ENCODE results near the gene LPP. TPM values are rescaled to one million over a fixed set of nuclear protein-coding genes. Genes with fewer than 3 reads are reported as not detected.

LPP gene
- polyA plus RNA-seq, 3 donors from 2014 or later, result 6.5 to 33.5 (median 11.3) TPM

- no peak overlapping the region for H3K27ac Mint-ChIP-seq
- H3K27me3 Mint-ChIP-seq (ENCODE audit: low read depth in 3 of 3), result peaks cover 0 to 5% (median 0%) of the 10 kb centered on the region in 3 donors
- H3K4me1 Mint-ChIP-seq, result peaks cover 2 to 20% of the 10 kb centered on the region in 2 donors
- no peak overlapping the region for H3K4me3 Mint-ChIP-seq
- DNase-seq, result no peak
- no peaks in the 10 kb centered on the region for H3K9me3 Mint-ChIP-seq
- peaks cover 3% of the 10 kb centered on the region in 3 donors for H3K36me3 Mint-ChIP-seq
These were observed 690.1 kb downstream of the LPP start for GRCh38 chr3:188844096-188844495.

GRCh38 chr3:188845514-188845913, 691.6 kb downstream of the LPP start:
- Mint-ChIP-seq H3K4me1 (peaks cover 2 to 20% of the 10 kb centered on the region in 2 donors), H3K4me3 (no peak overlapping the region), H3K27ac (no peak overlapping the region), H3K27me3 (ENCODE audit: low read depth in 3 of 3) (peaks cover 0 to 3% (median 0%) of the 10 kb centered on the region in 3 donors), H3K36me3 (no peaks in the 10 kb centered on the region), H3K9me3 (no peaks in the 10 kb centered on the region)
- no peak for DNase-seq

GRCh38 chr3:188848947-188849346, 695.0 kb downstream of the LPP start:
- Mint-ChIP-seq H3K36me3 (peaks cover 0 to 4% (median 0%) of the 10 kb centered on the region in 3 donors), H3K9me3 (no peaks in the 10 kb centered on the region), H3K27ac (no peak overlapping the region), H3K4me1 (peaks cover 2 to 16% of the 10 kb centered on the region in 2 donors), H3K4me3 (no peak overlapping the region), H3K27me3 (ENCODE audit: low read depth in 3 of 3) (peaks cover 0 to 7% (median 2%) of the 10 kb centered on the region in 3 donors)
- no peak for DNase-seq

- H3K27ac Mint-ChIP-seq, result no peak overlapping the region
- peaks cover 0 to 6% (median 2%) of the 10 kb centered on the region in 3 donors for H3K27me3 Mint-ChIP-seq (ENCODE audit: low read depth in 3 of 3)
- H3K4me1 Mint-ChIP-seq, result no peaks in the 10 kb centered on the region
- H3K9me3 Mint-ChIP-seq, result no peaks in the 10 kb centered on the region
- DNase-seq, result no peak
- H3K36me3 Mint-ChIP-seq, result peaks cover 0 to 4% (median 0%) of the 10 kb centered on the region in 3 donors
- no peak overlapping the region for H3K4me3 Mint-ChIP-seq
These were observed 700.2 kb downstream of the LPP start for GRCh38 chr3:188853856-188854771.

GRCh38 chr3:188854772-188855149, 700.8 kb downstream of the LPP start:
- Mint-ChIP-seq H3K9me3 (no peaks in the 10 kb centered on the region), H3K4me1 (no peaks in the 10 kb centered on the region), H3K27me3 (ENCODE audit: low read depth in 3 of 3) (peaks cover 0 to 6% (median 2%) of the 10 kb centered on the region in 3 donors), H3K36me3 (peaks cover 0 to 4% (median 0%) of the 10 kb centered on the region in 3 donors), H3K4me3 (no peak overlapping the region), H3K27ac (no peak overlapping the region)
- no peak for DNase-seq

- no peak overlapping the region for H3K4me3 Mint-ChIP-seq
- no peaks in the 10 kb centered on the region for H3K4me1 Mint-ChIP-seq
- H3K9me3 Mint-ChIP-seq, result no peaks in the 10 kb centered on the region
- H3K36me3 Mint-ChIP-seq, result peaks cover 0 to 4% (median 0%) of the 10 kb centered on the region in 3 donors
- DNase-seq, result no peak
- H3K27me3 Mint-ChIP-seq (ENCODE audit: low read depth in 3 of 3), result peaks cover 0 to 6% (median 2%) of the 10 kb centered on the region in 3 donors
- H3K27ac Mint-ChIP-seq, result no peak overlapping the region
These were observed 701.7 kb downstream of the LPP start for GRCh38 chr3:188855675-188856074.

- Mint-ChIP-seq H3K27ac (no peak overlapping the region), H3K9me3 (no peaks in the 10 kb centered on the region), H3K4me3 (no peak overlapping the region), H3K4me1 (peaks cover 0 to 6% of the 10 kb centered on the region in 2 donors), H3K36me3 (no peaks in the 10 kb centered on the region), H3K27me3 (ENCODE audit: low read depth in 3 of 3) (peaks cover 0 to 1% (median 0%) of the 10 kb centered on the region in 3 donors)
- no peak for DNase-seq
These were observed 706.2 kb downstream of the LPP start for GRCh38 chr3:188860147-188860546.

- DNase-seq, result no peak
- no peaks in the 10 kb centered on the region for H3K27me3 Mint-ChIP-seq (ENCODE audit: low read depth in 3 of 3)
- H3K4me1 Mint-ChIP-seq, result peaks cover 0 to 6% of the 10 kb centered on the region in 2 donors
- no peak overlapping the region for H3K27ac Mint-ChIP-seq
- peaks cover 4 to 11% (median 11%) of the 10 kb centered on the region in 3 donors for H3K36me3 Mint-ChIP-seq
- no peaks in the 10 kb centered on the region for H3K9me3 Mint-ChIP-seq
- no peak overlapping the region for H3K4me3 Mint-ChIP-seq
These were observed 708.1 kb downstream of the LPP start for GRCh38 chr3:188861842-188862744.

GRCh38 chr3:188863999-188864406, 710.0 kb downstream of the LPP start:
- H3K27ac Mint-ChIP-seq, result no peak overlapping the region
- no peaks in the 10 kb centered on the region for H3K27me3 Mint-ChIP-seq (ENCODE audit: low read depth in 3 of 3)
- no peak for DNase-seq
- H3K9me3 Mint-ChIP-seq, result no peaks in the 10 kb centered on the region
- peaks cover 9 to 26% (median 11%) of the 10 kb centered on the region in 3 donors for H3K36me3 Mint-ChIP-seq
- peaks cover 0 to 6% of the 10 kb centered on the region in 2 donors for H3K4me1 Mint-ChIP-seq
- H3K4me3 Mint-ChIP-seq, result no peak overlapping the region

GRCh38 chr3:188867691-188868265, 713.8 kb downstream of the LPP start:
- no peaks in the 10 kb centered on the region for H3K27me3 Mint-ChIP-seq (ENCODE audit: low read depth in 3 of 3)
- H3K9me3 Mint-ChIP-seq, result no peaks in the 10 kb centered on the region
- no peak for DNase-seq
- H3K27ac Mint-ChIP-seq, result no peak overlapping the region
- no peaks in the 10 kb centered on the region for H3K4me1 Mint-ChIP-seq
- H3K4me3 Mint-ChIP-seq, result no peak overlapping the region
- peaks cover 9 to 36% (median 11%) of the 10 kb centered on the region in 3 donors for H3K36me3 Mint-ChIP-seq

- Mint-ChIP-seq H3K4me3 (no peak overlapping the region), H3K4me1 (no peaks in the 10 kb centered on the region), H3K27ac (peak overlapping the region in 1 of 6 donors; percentile 3), H3K27me3 (ENCODE audit: low read depth in 3 of 3) (no peaks in the 10 kb centered on the region), H3K36me3 (peaks cover 13 to 45% (median 21%) of the 10 kb centered on the region in 3 donors), H3K9me3 (no peaks in the 10 kb centered on the region)
- no peak for DNase-seq
These were observed 714.8 kb downstream of the LPP start for GRCh38 chr3:188868803-188869202.

GRCh38 chr3:188869628-188870027, 715.7 kb downstream of the LPP start:
- peaks cover 18 to 52% (median 23%) of the 10 kb centered on the region in 3 donors for H3K36me3 Mint-ChIP-seq
- H3K4me3 Mint-ChIP-seq, result no peak overlapping the region
- H3K27ac Mint-ChIP-seq, result no peak overlapping the region
- H3K9me3 Mint-ChIP-seq, result no peaks in the 10 kb centered on the region
- H3K4me1 Mint-ChIP-seq, result no peaks in the 10 kb centered on the region
- no peaks in the 10 kb centered on the region for H3K27me3 Mint-ChIP-seq (ENCODE audit: low read depth in 3 of 3)
- no peak for DNase-seq

- no peak overlapping the region for H3K4me3 Mint-ChIP-seq
- DNase-seq, result no peak
- no peak overlapping the region for H3K27ac Mint-ChIP-seq
- no peaks in the 10 kb centered on the region for H3K27me3 Mint-ChIP-seq (ENCODE audit: low read depth in 3 of 3)
- H3K4me1 Mint-ChIP-seq, result no peaks in the 10 kb centered on the region
- no peaks in the 10 kb centered on the region for H3K9me3 Mint-ChIP-seq
- peaks cover 26 to 60% (median 30%) of the 10 kb centered on the region in 3 donors for H3K36me3 Mint-ChIP-seq
These were observed 716.5 kb downstream of the LPP start for GRCh38 chr3:188870431-188870830.
